ENCODE measurements around the gene SRCAP. TPM values are rescaled to one million over a fixed set of nuclear protein-coding genes. Genes with fewer than 3 reads are reported as not detected.
"Not testable (repeated sequence)": the region's sequence is repeated elsewhere in the genome, so short reads cannot be mapped to it uniquely, and the experiment has no call there.

Gene SRCAP
- polyA plus RNA-seq, 1 experiment: 3.1 TPM

- ChIA-PET POLR2A (interaction anchor here (0.6 kb wide), 1 partner anchor 150 kb away, joined by 4 read pairs; no protein-coding TSS in a partner anchor), CTCF (interaction anchor here (1.2 to 2.2 kb wide), 4 partner anchors 11 to 37 kb away, joined by 3 to 6 read pairs (median 4); partner anchors contain the start of gene FBRS)
- no peaks in the 10 kb centered on the region for H3K27me3 ChIP-seq (ENCODE audit: control insufficient read depth, insufficient read depth, low read length)
- no peak for DNase-seq (ENCODE audit: low read depth, low spot score)
- H3K4me3 ChIP-seq (ENCODE audit: low read depth, low read length): no peak overlapping the region
- H3K27ac ChIP-seq (ENCODE audit: low read depth, low read length): no peak overlapping the region
- no peaks in the 10 kb centered on the region; the same call in 1 of the 2 replicates for H3K9me3 ChIP-seq (ENCODE audit: control insufficient read depth, insufficient read depth, low read length)
- no peak for TF ChIP-seq CTCF (IDR thresholded peaks at IDR 0.05; ENCODE audit: low read depth, low read length)
Observed at GRCh38 chr16:30694926-30695693, 3.9 kb upstream of the SRCAP start.

GRCh38 chr16:30696646-30697045, 2.3 kb upstream of the SRCAP start:
- CTCF ChIA-PET: interaction anchor here (0.8 to 2.0 kb wide), 5 partner anchors 37 to 267 kb away, joined by 3 to 5 read pairs (median 4); partner anchors contain the start of genes DCTPP1, FBRS and PRR14
- H3K27me3 ChIP-seq (ENCODE audit: control insufficient read depth, insufficient read depth, low read length); H3K9me3 ChIP-seq (ENCODE audit: control insufficient read depth, insufficient read depth, low read length); DNase-seq (ENCODE audit: low read depth, low spot score); H3K4me3 ChIP-seq (ENCODE audit: low read depth, low read length); H3K27ac ChIP-seq (ENCODE audit: low read depth, low read length): not testable (repeated sequence)
- POLR2A ChIA-PET: interaction anchor here (1.3 to 1.6 kb wide), 2 partner anchors 38 to 138 kb away, joined by 4 to 5 read pairs; partner anchors contain the start of gene ZNF764

- Histone ChIP-seq H3K27me3 (ENCODE audit: control insufficient read depth, insufficient read depth, low read length) (no peaks in the 10 kb centered on the region), H3K9me3 (ENCODE audit: control insufficient read depth, insufficient read depth, low read length) (no peaks in the 10 kb centered on the region; the same call in 1 of the 2 replicates), H3K27ac (ENCODE audit: low read depth, low read length) (peak overlapping the region; percentile 100), H3K4me3 (ENCODE audit: low read depth, low read length) (peak overlapping the region; percentile 93)
- CTCF ChIA-PET: interaction anchor here (0.6 to 2.0 kb wide), 6 partner anchors 38 to 268 kb away, joined by 3 to 5 read pairs (median 4); partner anchors contain the start of genes DCTPP1, FBRS and PRR14
- DNase-seq (ENCODE audit: low read depth, low spot score): no peak
- TF ChIP-seq CTCF (IDR thresholded peaks at IDR 0.05; ENCODE audit: low read depth, low read length): no peak
- POLR2A ChIA-PET: interaction anchor here (1.3 to 1.6 kb wide), 2 partner anchors 39 to 139 kb away, joined by 4 to 5 read pairs; partner anchors contain the start of gene ZNF764
Observed at GRCh38 chr16:30697264-30698138, 1.5 kb upstream of the SRCAP start.

GRCh38 chr16:30698139-30698815, 694 bp upstream of the SRCAP start:
- H3K27ac ChIP-seq (ENCODE audit: low read depth, low read length): peak overlapping the region; percentile 100
- peak; percentile 95 for DNase-seq (ENCODE audit: low read depth, low spot score)
- peak overlapping the region; percentile 93 for H3K4me3 ChIP-seq (ENCODE audit: low read depth, low read length)
- no peaks in the 10 kb centered on the region for H3K27me3 ChIP-seq (ENCODE audit: control insufficient read depth, insufficient read depth, low read length)
- H3K9me3 ChIP-seq (ENCODE audit: control insufficient read depth, insufficient read depth, low read length): no peaks in the 10 kb centered on the region; the same call in 1 of the 2 replicates
- CTCF ChIA-PET: interaction anchor here (0.6 kb wide), 1 partner anchor 249 kb away, joined by 5 read pairs; no protein-coding TSS in a partner anchor
- no peak for TF ChIP-seq CTCF (IDR thresholded peaks at IDR 0.05; ENCODE audit: low read depth, low read length)
- POLR2A ChIA-PET: interaction anchor here (1.3 to 1.6 kb wide), 2 partner anchors 39 to 140 kb away, joined by 4 to 5 read pairs; partner anchors contain the start of gene ZNF764

All from AG04450 (cell line).